ENCODE measurements around the gene SCNN1G.

Gene SCNN1G

DNA sequence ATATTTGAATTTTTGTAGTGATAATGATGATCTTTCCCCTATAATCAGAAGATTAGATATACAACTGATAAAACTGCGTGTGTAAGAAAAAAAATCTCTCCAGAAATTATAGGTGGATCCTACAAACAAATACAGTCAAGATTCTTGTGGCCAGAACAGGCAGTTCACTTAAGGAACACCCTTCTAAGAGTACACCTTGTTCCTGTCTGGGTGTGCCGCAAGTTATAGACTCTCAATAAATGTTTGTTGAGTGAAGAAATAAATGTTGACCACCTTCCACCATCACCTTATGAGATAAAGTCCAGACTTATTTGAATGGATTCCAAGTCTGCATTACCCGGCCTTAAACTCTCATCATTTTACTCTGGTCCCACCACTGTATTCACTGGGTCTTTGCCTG is 73.9 kb downstream of the SCNN1G start:
- no peak for DNase-seq

DNA sequence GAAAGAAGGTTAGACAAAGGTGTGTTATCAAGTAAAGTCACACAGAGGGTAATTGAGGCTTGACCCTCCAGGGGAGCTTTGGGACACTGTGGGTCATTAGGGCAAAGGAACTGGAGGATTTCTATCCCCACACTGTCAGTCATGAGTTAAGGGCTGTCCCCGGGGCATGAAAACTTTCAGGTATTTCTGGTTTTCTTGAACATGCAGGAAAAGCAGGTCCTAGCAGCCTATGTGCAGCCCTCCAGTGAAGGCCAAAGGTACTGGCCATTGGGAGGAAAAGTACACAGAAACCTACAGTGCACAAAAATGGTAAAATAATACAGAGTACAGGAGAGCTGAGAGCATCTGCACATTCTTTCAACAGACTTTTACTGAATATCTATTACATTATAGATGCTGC is 75.1 kb downstream of the SCNN1G start:
- DNase-seq: no peak

DNA sequence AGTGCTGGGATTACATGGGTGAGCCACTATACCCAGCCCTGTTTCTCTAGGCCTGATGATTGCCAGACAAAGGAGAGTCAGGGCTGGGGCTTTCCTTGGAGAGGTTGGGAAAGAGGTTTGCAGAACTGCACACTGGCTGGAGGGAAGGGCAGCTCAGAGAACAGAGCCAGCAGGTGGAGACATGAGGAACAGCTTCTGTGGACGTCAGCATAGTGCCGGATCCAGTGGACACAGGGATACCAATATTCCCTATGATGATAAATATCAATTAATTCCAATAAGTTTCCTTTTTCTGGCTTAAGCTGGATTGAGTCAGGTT is 76.3 kb downstream of the SCNN1G start:
- DNase-seq: no peak
